ENCODE results near the gene ARPC1B.
"Not testable (repeated sequence)": the region's sequence is repeated elsewhere in the genome, so short reads cannot be mapped to it uniquely, and the experiment has no call there.

The ARPC1B gene

GRCh38 chr7:99374111-99375064 lies at the start of gene ARPC1B:
TSS of gene ARPC1B (plus strand) at chr7:99374730. CDS start at chr7:99385715, 10,985 bp downstream.
- DNase-seq (ENCODE audit: low read depth in 2 of 2) = peak; percentile 71 to 87

GRCh38 chr7:99325001-99325493 lies 49.5 kb upstream of the ARPC1B start:
- no peak for DNase-seq (ENCODE audit: low read depth in 2 of 2)

GRCh38 chr7:99325592-99326407 lies 48.7 kb upstream of the ARPC1B start, which contains the start of gene ARPC1A:
TSS of gene ARPC1A (plus strand) at chr7:99325898. CDS start at chr7:99333354, 7,456 bp downstream.
- peak; percentile 80 to 88 for DNase-seq (ENCODE audit: low read depth in 2 of 2)

- DNase-seq (ENCODE audit: low read depth in 2 of 2) = no peak
Measured at GRCh38 chr7:99326408-99326782, 48.1 kb upstream of the ARPC1B start.

- not testable (repeated sequence) for DNase-seq (ENCODE audit: low read depth in 2 of 2)
Measured at GRCh38 chr7:99330314-99330961, 44.1 kb upstream of the ARPC1B start.

- DNase-seq (ENCODE audit: low read depth in 2 of 2) = no peak
Measured at GRCh38 chr7:99331002-99331401, 43.5 kb upstream of the ARPC1B start.

GRCh38 chr7:99339595-99339994 lies 34.9 kb upstream of the ARPC1B start:
- DNase-seq (ENCODE audit: low read depth in 2 of 2) = no peak

GRCh38 chr7:99340659-99341058 lies 33.9 kb upstream of the ARPC1B start:
- DNase-seq (ENCODE audit: low read depth in 2 of 2) = no peak

GRCh38 chr7:99344061-99344647 lies 30.4 kb upstream of the ARPC1B start:
- DNase-seq (ENCODE audit: low read depth in 2 of 2) = no peak

- not testable (repeated sequence) for DNase-seq (ENCODE audit: low read depth in 2 of 2)
Measured at GRCh38 chr7:99350641-99351040, 23.9 kb upstream of the ARPC1B start.

- no peak for DNase-seq (ENCODE audit: low read depth in 2 of 2)
Measured at GRCh38 chr7:99352247-99352646, 22.3 kb upstream of the ARPC1B start.

- DNase-seq (ENCODE audit: low read depth in 2 of 2) = no peak
Measured at GRCh38 chr7:99355098-99355497, 19.4 kb upstream of the ARPC1B start.

GRCh38 chr7:99357701-99358490 lies 16.6 kb upstream of the ARPC1B start:
- DNase-seq (ENCODE audit: low read depth in 2 of 2) = no peak

- DNase-seq (ENCODE audit: low read depth in 2 of 2) = not testable (repeated sequence)
Measured at GRCh38 chr7:99358521-99358920, 16.0 kb upstream of the ARPC1B start.

GRCh38 chr7:99359465-99360154 lies 14.9 kb upstream of the ARPC1B start:
- no peak for DNase-seq (ENCODE audit: low read depth in 2 of 2)

- DNase-seq (ENCODE audit: low read depth in 2 of 2) = no peak
Measured at GRCh38 chr7:99362801-99363200, 11.7 kb upstream of the ARPC1B start.

GRCh38 chr7:99363286-99363685 lies 11.2 kb upstream of the ARPC1B start:
- DNase-seq (ENCODE audit: low read depth in 2 of 2) = no peak

GRCh38 chr7:99365318-99366141 lies 9.0 kb upstream of the ARPC1B start:
- no peak for DNase-seq (ENCODE audit: low read depth in 2 of 2)

GRCh38 chr7:99366646-99367045 lies 7.9 kb upstream of the ARPC1B start:
- no peak for DNase-seq (ENCODE audit: low read depth in 2 of 2)
